ENCODE results near the gene CDHR4. TPM values are rescaled to one million over a fixed set of nuclear protein-coding genes. Genes with fewer than 3 reads are reported as not detected.

Gene CDHR4
- polyA plus RNA-seq, 1 donor from 2014 or later: not detected

- H3K4me1 Mint-ChIP-seq: peaks cover 24 to 55% (median 43%) of the 10 kb centered on the region in 3 donors
- peaks cover under 1% of the 10 kb centered on the region for H3K27me3 Mint-ChIP-seq
- H3K36me3 Mint-ChIP-seq: no peaks in the 10 kb centered on the region
- peak overlapping the region; percentile 90 to 95 (median 94) for H3K27ac Mint-ChIP-seq
- H3K9me3 Mint-ChIP-seq: no peaks in the 10 kb centered on the region
- H3K4me3 Mint-ChIP-seq: peak overlapping the region in 3 of 4 donors; percentile 81 to 92 (median 86)
Observed at GRCh38 chr3:49807431-49808114, 7.9 kb upstream of the CDHR4 start.

DNA sequence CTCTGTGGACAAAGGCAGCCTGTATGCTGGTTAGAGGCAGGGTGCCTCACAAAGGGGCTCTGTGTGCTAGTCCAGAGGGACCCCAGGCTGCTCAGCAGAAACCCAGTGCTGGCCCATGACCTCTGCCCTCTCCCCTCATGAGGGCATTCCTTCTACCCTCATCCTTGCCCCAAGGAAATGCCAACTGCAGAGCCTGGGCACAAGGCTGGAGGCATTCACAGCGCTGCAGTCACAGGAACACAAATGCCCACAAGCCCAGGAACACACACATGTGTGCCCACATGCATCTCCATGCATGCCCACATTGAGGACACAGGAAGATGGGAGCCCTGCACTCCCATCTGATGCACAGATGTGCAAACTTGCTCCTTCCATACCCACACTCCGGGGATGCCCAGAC lies 7.2 kb upstream of the CDHR4 start:
- Mint-ChIP-seq H3K4me1 (peaks cover 27 to 53% (median 41%) of the 10 kb centered on the region in 3 donors), H3K27ac (peak overlapping the region; percentile 85 to 90 (median 89)), H3K9me3 (no peaks in the 10 kb centered on the region), H3K4me3 (peak overlapping the region; percentile 59 to 92 (median 84)), H3K27me3 (peaks cover 3% of the 10 kb centered on the region), H3K36me3 (no peaks in the 10 kb centered on the region)

- Mint-ChIP-seq H3K27ac (peak overlapping the region; percentile 90 to 96 (median 94)), H3K27me3 (peaks cover 3% of the 10 kb centered on the region), H3K4me1 (peaks cover 27 to 48% (median 41%) of the 10 kb centered on the region in 3 donors), H3K36me3 (no peaks in the 10 kb centered on the region), H3K9me3 (no peaks in the 10 kb centered on the region), H3K4me3 (peak overlapping the region; percentile 92 to 95 (median 93))
Observed at GRCh38 chr3:49805897-49806701, 6.4 kb upstream of the CDHR4 start.

DNA sequence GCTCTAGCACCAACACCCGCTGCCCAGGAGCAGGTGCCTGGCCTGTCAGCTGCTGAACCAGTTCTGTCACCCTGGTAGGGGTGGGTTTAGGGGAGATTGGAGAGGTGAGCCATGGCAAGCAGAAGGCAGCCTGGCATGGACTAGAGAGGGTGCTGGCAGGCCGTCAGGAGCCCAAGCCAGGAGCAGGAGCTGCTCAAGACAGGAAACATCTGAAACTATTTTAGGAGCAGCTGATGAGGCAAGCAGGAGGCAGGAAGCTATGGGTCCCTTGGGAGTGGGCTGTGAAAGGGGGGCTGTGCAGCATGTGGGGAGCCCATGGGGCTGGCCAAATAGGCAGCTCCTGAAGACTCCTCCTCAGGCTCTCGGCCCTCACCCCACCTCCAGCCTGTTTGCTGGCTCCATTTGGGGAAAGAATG lies 5.7 kb upstream of the CDHR4 start:
- Mint-ChIP-seq H3K9me3 (no peaks in the 10 kb centered on the region), H3K4me1 (peaks cover 27 to 46% (median 41%) of the 10 kb centered on the region in 3 donors), H3K36me3 (no peaks in the 10 kb centered on the region)

DNA sequence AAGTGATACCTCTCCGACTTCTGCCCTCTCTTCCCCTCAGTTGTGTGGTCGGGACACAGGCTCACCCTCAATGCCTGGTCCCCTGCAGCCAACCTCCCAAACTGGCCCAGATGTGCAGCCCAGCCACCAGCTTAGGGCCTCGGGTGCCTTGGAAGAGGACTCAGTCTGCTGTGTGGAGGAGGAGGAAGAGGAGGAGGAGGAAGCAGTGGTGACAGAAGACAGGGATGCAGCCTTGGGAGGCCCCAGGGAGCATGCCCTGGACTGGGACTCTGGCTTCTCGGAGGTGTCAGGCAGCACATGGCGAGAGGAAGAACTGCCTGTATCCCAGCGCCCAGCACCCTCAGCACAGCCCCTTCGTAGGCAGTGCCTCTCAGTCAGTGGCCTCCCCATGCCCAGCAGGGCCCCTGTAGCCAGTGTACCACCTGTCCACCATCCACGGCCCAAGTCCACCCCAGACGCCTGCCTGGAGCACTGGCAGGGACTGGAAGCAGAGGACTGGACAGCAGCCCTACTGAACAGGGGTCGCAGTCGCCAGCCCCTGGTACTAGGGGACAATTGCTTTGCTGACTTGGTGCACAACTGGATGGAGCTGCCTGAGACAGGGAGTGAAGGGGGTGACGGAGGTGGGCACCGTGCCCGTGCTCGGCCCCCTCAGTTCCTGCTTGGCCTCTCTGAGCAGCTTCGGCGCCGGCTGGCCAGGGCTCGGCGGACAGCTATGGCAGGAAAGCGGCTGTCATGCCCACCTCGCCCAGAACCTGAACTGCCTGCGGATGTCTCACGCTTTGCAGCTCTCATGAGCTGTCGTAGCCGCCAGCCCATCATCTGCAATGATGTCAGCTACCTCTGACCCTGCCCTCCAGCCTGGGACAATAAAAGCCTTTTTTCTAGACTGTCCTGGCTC lies 4.7 kb upstream of the CDHR4 start:
- no peaks in the 10 kb centered on the region for H3K9me3 Mint-ChIP-seq
- H3K27me3 Mint-ChIP-seq: peaks cover 3% of the 10 kb centered on the region
- no peaks in the 10 kb centered on the region for H3K36me3 Mint-ChIP-seq
- peaks cover 27 to 41% (median 40%) of the 10 kb centered on the region in 3 donors for H3K4me1 Mint-ChIP-seq
- H3K4me3 Mint-ChIP-seq: peak overlapping the region; percentile 92 to 95 (median 93)
- peak overlapping the region; percentile 90 to 97 (median 96) for H3K27ac Mint-ChIP-seq

More for the DNA sequence above, 5.7 kb upstream of the CDHR4 start:
- H3K27ac Mint-ChIP-seq: peak overlapping the region; percentile 90 to 96 (median 94)
- peak overlapping the region; percentile 92 to 95 (median 93) for H3K4me3 Mint-ChIP-seq
- peaks cover 3% of the 10 kb centered on the region for H3K27me3 Mint-ChIP-seq

- H3K27me3 Mint-ChIP-seq: peaks cover 3% of the 10 kb centered on the region
- no peaks in the 10 kb centered on the region for H3K36me3 Mint-ChIP-seq
Observed at GRCh38 chr3:49803465-49804140, 3.9 kb upstream of the CDHR4 start.

GRCh38 chr3:49802719-49803464 lies 3.2 kb upstream of the CDHR4 start, which contains the start of gene INKA1:
TSS of gene INKA1 (plus strand) at chr3:49803261. CDS start at chr3:49803393, 132 bp downstream.
- H3K4me1 Mint-ChIP-seq: peaks cover 26 to 32% (median 29%) of the 10 kb centered on the region in 3 donors

More at GRCh38 chr3:49803465-49804140, 3.9 kb upstream of the CDHR4 start:
- Mint-ChIP-seq H3K4me1 (peaks cover 27 to 38% (median 35%) of the 10 kb centered on the region in 3 donors), H3K4me3 (peak overlapping the region; percentile 92 to 95 (median 93)), H3K27ac (peak overlapping the region; percentile 23 to 97 (median 90)), H3K9me3 (no peaks in the 10 kb centered on the region)

GRCh38 chr3:49801160-49801559 lies 1.5 kb upstream of the CDHR4 start:
- no peaks in the 10 kb centered on the region for H3K9me3 Mint-ChIP-seq
- H3K27ac Mint-ChIP-seq: no peak overlapping the region
- no peaks in the 10 kb centered on the region for H3K36me3 Mint-ChIP-seq
- H3K4me1 Mint-ChIP-seq: peaks cover 14 to 19% (median 17%) of the 10 kb centered on the region in 3 donors
- peaks cover 3% of the 10 kb centered on the region for H3K27me3 Mint-ChIP-seq
- H3K4me3 Mint-ChIP-seq: peak overlapping the region in 3 of 4 donors; percentile 7 to 92 (median 19)

More at GRCh38 chr3:49802719-49803464, 3.2 kb upstream of the CDHR4 start, which contains the start of gene INKA1:
- Mint-ChIP-seq H3K9me3 (no peaks in the 10 kb centered on the region), H3K4me3 (peak within 1 kb of the TSS; percentile 92 to 95 (median 93)), H3K27ac (peak within 1 kb of the TSS; percentile 90 to 97 (median 92)), H3K36me3 (no peaks in the 10 kb centered on the region), H3K27me3 (peaks cover 3% of the 10 kb centered on the region)

GRCh38 chr3:49799105-49799504 lies 568 bp downstream of the CDHR4 start:
- Mint-ChIP-seq H3K27me3 (peaks cover 3% of the 10 kb centered on the region), H3K36me3 (no peaks in the 10 kb centered on the region), H3K9me3 (no peaks in the 10 kb centered on the region), H3K27ac (peak overlapping the region in 1 of 3 donors; percentile 81), H3K4me3 (peak overlapping the region in 1 of 4 donors; percentile 57), H3K4me1 (peaks cover 4 to 6% (median 4%) of the 10 kb centered on the region in 3 donors)

- Mint-ChIP-seq H3K4me3 (no peak overlapping the region), H3K27ac (peak overlapping the region in 1 of 3 donors; percentile 82), H3K4me1 (peaks cover 0 to under 1% (median 0%) of the 10 kb centered on the region in 3 donors), H3K9me3 (no peaks in the 10 kb centered on the region), H3K27me3 (no peaks in the 10 kb centered on the region), H3K36me3 (no peaks in the 10 kb centered on the region)
Observed at GRCh38 chr3:49794926-49795905, 4.5 kb downstream of the CDHR4 start.

- H3K9me3 Mint-ChIP-seq: no peaks in the 10 kb centered on the region
- peaks cover 0 to 2% (median 0%) of the 10 kb centered on the region in 3 donors for H3K4me1 Mint-ChIP-seq
- no peaks in the 10 kb centered on the region for H3K36me3 Mint-ChIP-seq
- H3K27ac Mint-ChIP-seq: no peak overlapping the region
- no peak overlapping the region for H3K4me3 Mint-ChIP-seq
- H3K27me3 Mint-ChIP-seq: no peaks in the 10 kb centered on the region
Observed at GRCh38 chr3:49794431-49794830, 5.2 kb downstream of the CDHR4 start.

DNA sequence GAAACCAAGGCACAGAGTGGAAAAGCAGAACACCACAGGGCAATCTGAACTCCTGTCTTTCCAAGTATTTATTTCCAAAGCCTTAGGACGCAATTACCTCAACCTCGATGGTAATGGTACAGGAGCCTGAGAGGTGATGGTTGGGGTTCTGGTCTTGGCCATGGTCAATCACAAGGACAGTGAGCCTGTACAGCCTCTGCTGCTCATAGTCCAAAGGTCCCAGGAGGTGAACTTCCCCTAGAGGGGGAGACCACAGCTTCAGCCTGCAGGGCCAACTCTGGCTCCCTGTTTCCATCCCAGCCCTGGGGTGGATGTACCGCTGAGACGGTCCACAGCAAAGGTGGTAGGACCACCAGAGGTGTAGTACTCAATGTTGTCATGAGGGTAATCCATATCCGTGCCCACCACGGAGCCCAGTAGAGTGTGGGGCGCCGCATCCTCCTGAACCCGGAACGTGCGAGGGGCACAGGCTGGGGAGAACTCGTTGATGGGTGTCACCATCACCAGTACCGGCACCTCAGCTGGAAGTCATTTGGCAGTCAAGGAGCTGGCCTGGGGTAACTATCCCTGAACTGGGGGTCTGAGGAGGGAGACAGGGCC lies 6.1 kb downstream of the CDHR4 start:
- no peaks in the 10 kb centered on the region for H3K36me3 Mint-ChIP-seq
- peaks cover 0 to 2% (median 0%) of the 10 kb centered on the region in 3 donors for H3K4me1 Mint-ChIP-seq
- H3K4me3 Mint-ChIP-seq: no peak overlapping the region
- no peak overlapping the region for H3K27ac Mint-ChIP-seq
- no peaks in the 10 kb centered on the region for H3K27me3 Mint-ChIP-seq
- H3K9me3 Mint-ChIP-seq: no peaks in the 10 kb centered on the region

Measured in IgD-negative memory B cell (primary cell).